HG02973 (cell line): ENCODE data around the gene SPEM2.
"Not testable (repeated sequence)": the region's sequence is repeated elsewhere in the genome, so short reads cannot be mapped to it uniquely, and the experiment has no call there.

Experiments
- ATAC-seq: cut with Tn5 transposase; IDR thresholded peaks from one replicate; pipeline ENCODE4 v1.9.1; 2021; ENCODE audit warnings: moderate library complexity; ENCODE audit not compliant: unreplicated experiment

SPEM2 gene

DNA sequence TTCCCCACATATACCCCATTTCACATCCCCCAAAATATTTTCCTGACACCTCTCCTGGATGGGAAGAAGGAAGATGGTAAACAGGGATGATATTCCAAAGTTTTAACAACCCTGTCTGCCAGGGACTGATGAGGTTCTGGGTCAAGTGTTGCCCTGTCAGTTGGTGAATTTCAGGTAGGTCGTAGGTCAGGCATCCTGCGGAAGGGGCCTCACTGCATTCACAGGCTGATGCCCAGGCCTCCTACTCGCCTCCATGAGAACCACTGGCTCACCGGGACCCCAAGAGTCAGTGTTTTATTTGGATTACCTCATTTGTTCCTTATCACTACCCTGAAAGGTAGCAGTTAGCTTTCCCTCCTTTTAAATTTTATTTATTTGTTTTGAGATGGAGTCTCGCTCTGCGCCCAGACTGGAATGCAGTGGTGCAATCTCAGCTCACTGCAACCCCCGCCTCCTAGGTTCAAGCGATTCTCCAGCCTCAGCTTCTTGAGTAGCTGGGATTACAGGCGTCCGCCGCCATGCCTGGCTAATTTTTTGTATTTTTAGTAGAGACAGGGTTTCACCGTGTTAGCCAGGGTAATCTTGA, 43.5 kb downstream of the SPEM2 start:
- ATAC-seq = no peak

- ATAC-seq = not testable (repeated sequence)
These were observed 44.4 kb downstream of the SPEM2 start for GRCh38 chr17:7469843-7470242.

- ATAC-seq = not testable (repeated sequence)
These were observed 45.1 kb downstream of the SPEM2 start for GRCh38 chr17:7470457-7470973.

- ATAC-seq = no peak
These were observed 46.3 kb downstream of the SPEM2 start for GRCh38 chr17:7471729-7472128.

DNA sequence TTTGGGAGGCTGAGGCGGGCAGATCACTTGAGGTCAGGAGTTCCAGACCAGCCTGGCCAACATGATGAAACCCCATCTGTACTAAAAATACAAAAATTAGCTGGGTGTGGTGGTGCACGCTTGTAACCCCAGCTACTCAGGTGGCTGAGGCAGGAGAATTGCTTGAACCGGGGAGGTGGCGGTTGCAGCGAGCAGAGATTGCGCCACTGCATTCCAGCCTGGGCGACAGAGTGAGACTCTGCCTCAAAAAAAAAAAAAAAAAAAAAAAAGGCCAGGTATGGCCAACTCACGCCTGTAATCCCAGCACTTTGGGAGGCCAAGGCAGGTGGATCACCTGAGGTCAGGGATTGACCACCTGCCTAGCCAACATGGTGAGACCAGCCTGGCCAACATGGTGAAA, 49.4 kb downstream of the SPEM2 start:
- ATAC-seq = not testable (repeated sequence)

DNA sequence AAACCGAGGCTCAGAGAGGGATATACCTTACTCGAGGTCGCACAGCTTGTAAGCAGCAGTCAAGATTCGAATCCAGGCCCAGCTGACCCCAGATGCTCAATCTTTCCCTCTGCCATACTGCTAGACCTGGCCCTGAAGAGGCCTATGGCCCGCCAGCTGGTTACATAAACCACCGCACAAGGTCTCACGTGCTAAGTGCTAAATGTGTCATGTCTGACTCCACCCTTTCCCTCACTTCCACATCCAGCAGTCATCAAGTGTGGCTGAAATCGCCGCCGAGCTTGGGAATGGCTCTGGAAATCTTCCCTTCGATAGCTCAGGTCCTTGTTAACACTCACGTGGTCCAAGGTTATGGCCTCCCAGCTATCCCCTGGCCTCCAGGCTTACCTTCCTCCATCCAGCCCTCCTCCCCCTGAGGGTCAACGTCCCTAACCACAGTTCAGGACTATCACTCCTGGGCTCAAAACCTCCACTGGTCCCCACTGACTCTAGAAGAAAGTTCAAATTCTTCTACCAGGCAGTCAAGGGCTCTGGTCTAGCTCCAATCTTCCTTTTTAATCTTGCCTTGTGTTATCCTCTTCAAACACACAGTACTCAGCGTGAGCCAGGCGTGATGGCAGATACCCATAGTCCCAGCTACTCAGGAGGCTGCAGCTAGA, 50.5 kb downstream of the SPEM2 start:
- ATAC-seq = no peak

- no peak for ATAC-seq
These were observed 51.1 kb downstream of the SPEM2 start for GRCh38 chr17:7476494-7476893.

GRCh38 chr17:7476951-7477350, 51.5 kb downstream of the SPEM2 start:
- no peak for ATAC-seq
